ENCODE data around the gene MYBBP1A.

The MYBBP1A gene

DNA sequence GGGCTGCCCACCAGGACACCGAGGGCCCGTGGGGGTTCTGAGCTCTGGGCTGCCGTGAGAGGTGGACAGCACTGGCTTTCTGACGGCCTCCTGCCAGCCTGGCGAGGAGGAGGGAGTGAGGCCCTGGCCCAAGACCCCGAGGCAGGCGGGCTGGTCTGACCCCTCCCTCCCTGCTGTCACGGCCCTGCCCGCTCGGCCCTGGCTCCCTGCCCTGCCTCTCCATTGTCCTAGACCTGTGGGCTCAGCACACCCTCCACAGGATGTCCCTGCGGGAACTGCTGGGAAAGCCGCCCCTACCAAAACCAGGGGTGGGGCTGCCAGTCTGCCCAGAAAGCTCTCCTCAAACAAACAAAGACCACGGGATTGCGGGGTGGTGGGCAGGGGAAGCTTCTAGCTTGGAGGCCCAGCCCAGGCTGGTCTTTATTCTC, 35.8 kb downstream of the MYBBP1A start:
- no peak for DNase-seq (ENCODE audit: low spot score)

DNA sequence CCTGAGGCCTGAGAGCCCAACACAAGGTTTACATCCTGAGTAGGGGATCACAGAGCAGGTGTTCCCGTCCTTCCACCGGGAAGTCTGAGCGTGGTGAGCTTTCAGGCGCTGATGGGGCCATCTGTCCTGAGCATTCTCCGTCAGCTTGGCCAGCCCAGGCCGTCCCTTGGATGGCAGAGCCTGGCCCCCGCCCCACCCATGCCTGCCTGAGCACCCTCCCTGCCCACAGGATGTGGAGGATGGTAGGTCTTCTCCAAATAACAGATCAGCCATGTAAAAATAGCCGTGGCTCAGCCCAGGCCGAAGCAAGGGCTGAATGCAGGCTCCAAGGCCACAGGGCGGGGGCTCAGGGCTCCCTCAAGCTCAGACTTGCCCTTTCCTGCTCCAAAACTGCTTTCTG, 36.3 kb downstream of the MYBBP1A start:
- no peak for DNase-seq (ENCODE audit: low spot score)

GRCh38 chr17:4516735-4517134, 38.4 kb downstream of the MYBBP1A start:
- DNase-seq (ENCODE audit: low spot score): no peak

DNA sequence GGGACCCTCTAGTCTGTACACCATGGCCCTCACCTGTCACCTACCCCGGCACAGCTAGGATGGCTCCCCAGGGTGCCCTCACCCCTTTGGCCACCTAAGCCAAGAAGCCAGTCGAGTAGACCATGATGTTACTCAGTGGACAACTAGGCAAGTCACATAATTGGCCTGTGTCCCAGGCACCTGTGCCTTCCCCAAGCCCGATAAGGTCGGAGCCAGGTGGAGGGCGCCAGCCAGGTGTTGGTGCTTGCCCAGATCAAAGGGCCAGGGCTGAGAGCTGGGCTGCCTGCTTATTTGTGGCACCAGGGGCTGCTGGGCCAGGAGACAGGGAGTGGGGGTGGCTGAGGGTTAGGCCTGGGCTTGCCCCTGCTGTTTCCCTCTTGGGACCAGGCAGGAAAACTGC, 39.7 kb downstream of the MYBBP1A start:
- DNase-seq (ENCODE audit: low spot score): no peak

- no peak for DNase-seq (ENCODE audit: low spot score)
Observed at GRCh38 chr17:4514779-4515178, 40.4 kb downstream of the MYBBP1A start.

GRCh38 chr17:4514206-4514605, 41.0 kb downstream of the MYBBP1A start:
- DNase-seq (ENCODE audit: low spot score): no peak

- DNase-seq (ENCODE audit: low spot score): no peak
Observed at GRCh38 chr17:4513113-4514032, 41.8 kb downstream of the MYBBP1A start.

- DNase-seq (ENCODE audit: low spot score): no peak
Observed at GRCh38 chr17:4512156-4513112, 42.8 kb downstream of the MYBBP1A start.

DNA sequence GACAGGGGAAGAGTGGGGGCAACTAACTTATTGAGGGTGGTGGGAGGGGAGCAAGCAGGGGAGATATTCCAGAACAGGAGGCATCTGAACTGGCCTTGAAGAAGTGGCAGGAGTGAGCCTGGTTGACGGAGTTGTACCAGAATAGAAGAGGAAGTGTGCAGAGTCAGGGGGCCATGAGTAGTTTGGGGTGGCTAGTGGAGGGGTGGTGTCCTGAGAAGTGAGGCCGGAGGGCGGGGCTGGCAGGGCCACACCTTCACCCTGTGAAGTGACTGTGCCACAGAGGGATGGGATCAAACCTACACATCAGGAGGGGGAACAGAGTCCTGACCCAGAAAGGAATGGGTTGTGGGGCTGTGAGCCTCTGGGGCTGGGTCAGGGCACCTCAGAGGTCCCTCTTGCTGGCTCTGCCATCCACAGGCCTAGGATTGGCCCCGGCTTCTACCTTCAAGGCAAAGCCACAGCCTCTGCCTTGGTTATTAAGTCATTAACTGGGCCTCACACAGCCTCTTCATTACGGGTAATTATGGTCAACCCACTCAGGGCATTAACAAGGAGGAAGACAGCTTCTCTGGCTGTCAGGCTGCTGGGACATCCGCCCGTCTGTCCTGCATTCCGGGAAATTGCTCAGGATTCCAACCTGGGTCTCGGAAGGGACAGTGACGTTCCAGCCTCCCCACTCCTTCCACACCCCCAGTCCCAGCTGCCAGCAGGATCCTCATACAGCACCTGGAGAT, 43.8 kb downstream of the MYBBP1A start:
- DNase-seq (ENCODE audit: low spot score): no peak

DNA sequence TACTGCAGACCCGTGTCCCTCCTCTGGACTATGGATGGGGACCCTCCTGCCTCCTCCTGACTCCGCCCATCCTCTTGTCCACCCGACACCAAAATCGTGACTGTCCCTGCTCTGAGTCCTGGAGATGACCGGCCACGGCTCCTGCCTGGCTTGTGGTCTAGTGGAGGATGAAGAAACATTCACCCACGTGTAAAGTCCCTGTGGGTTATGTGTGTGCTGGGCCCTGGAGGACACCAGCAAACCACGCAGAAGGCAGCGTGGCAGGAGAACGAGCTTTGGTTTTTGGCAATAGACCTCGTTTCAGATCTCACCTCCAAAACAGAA, 44.6 kb downstream of the MYBBP1A start:
- no peak for DNase-seq (ENCODE audit: low spot score)

- DNase-seq (ENCODE audit: low spot score): no peak
Observed at GRCh38 chr17:4509923-4510617, 45.1 kb downstream of the MYBBP1A start.

- DNase-seq (ENCODE audit: low spot score): no peak
Observed at GRCh38 chr17:4509401-4509800, 45.8 kb downstream of the MYBBP1A start.

DNA sequence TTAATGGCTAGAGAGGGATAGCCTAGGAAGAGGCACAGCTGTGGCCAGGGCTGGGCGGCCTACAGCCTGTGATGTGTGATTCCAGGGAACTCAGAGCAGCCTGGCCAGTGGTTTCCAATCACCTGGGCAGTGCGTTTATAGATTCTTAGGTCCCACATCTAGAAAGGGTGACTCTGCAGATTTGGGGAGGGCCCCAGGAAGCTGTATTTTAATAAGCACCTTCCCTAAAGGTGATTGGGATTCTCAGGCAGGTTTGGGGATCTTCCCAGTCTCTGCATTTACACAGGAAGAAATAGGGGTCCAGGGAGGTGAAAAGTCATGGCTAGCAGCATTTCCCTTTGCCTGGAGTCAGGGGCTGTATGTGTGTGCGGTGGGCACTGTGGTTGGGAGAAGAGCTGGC, 47.0 kb downstream of the MYBBP1A start:
- DNase-seq (ENCODE audit: low spot score): no peak

- DNase-seq (ENCODE audit: low spot score): no peak
Observed at GRCh38 chr17:4507361-4508111, 47.6 kb downstream of the MYBBP1A start.

GRCh38 chr17:4506892-4507291, 48.3 kb downstream of the MYBBP1A start:
- DNase-seq (ENCODE audit: low spot score): no peak

GRCh38 chr17:4506175-4506813, 48.9 kb downstream of the MYBBP1A start:
- DNase-seq (ENCODE audit: low spot score): no peak

GRCh38 chr17:4505187-4505586, 50.0 kb downstream of the MYBBP1A start:
- DNase-seq (ENCODE audit: low spot score): no peak

DNA sequence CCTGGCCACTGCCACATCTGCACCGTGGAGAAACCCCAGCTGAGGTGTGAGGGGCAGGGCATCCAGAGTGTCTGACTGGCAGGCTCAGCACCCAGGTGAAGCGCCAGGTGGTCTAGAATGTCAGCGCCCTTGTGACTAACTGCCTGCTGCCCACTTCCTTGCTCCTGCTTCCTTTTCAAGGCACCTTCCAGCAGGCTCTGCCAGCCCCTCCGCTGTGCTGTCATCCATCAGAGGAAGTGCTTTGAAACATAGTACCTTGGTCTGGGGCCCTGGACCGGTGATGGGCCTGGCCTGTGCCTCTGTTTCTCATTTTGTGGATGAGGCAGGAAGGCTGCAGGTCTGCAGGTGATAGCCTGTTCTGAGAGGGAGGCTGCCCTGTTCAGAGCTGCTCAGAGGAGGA, 51.0 kb downstream of the MYBBP1A start:
- no peak for DNase-seq (ENCODE audit: low spot score)

DNA sequence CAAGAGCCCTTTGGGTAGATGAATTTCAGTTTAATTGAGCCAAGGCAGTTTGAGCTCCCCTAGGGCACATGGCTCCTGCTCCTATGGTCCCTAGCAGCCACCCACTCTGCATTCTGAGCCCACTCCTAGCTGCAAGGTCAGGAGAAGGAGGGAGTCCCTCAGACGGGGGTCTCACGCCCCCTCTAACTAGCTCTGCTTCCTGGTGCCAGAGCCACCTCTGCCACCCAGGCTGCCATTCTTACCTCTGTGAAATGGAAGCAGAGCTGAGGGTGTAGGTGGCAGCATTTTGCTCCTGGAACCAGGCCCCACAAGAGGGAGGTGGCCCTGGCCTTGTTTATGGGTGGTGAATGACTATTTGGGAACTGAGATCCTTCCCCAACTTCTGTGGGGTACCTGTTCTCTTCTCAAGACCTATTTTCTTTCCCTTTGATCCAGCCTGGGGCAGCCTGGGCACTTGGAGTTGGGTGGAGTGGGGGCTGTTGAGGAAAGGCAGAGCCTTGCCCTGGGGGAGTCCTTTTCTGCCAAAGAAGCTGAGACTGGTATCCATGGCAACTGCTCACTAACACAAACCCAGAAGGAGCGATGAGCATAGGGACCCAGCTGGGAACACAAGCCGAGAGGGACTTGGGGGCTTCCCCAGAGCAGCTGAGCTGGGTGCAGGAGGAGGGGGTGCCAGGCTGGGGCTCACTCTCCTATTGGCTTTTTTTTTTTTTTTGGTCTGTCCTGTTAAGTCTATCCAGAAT, 51.7 kb downstream of the MYBBP1A start:
- no peak for DNase-seq (ENCODE audit: low spot score)
